HCT116 (cell line): ENCODE measurements around the gene GPRIN1. TPM values are rescaled to one million over a fixed set of nuclear protein-coding genes. Genes with fewer than 3 reads are reported as not detected.

Experiments used
- ATAC-seq: fragments of 200-7000 bp; cut with Tn5 transposase; 2 replicates; pipeline ENCODE4 v1.9.1; 2020; ENCODE audit warnings: mild to moderate bottlenecking, moderate library complexity
- BruUV-seq: library from RNA; stranded (reverse); fragments of 400-500 nt; replicated peaks from 2 replicates; lab custom pipeline; 2021; lab: Mats Ljungman, UMichigan
- CTCF ChIA-PET: fragments of 300-600 bp; sonication (Branson Sonifier 250); formaldehyde crosslinking; loops from one replicate; lab custom pipeline; 2021; ENCODE audit warnings: antibody characterized with exemption; lab: Charles Lee
- POLR2A ChIA-PET: fragments of 300-600, 350-600 bp; sonication (Branson Sonifier 250); formaldehyde crosslinking; loops from one replicate; lab custom pipeline; 2021; ENCODE audit warnings: antibody characterized with exemption; lab: Charles Lee
- RAD21 ChIA-PET, 2 experiments: fragments of 300-600 bp; sonication (Branson Sonifier 250); formaldehyde crosslinking; loops; one replicate each; lab custom pipeline; 2023; ENCODE audit warnings: low total read pairs in 2 of 2; ENCODE audit not compliant: uncharacterized antibody in 2 of 2, unreplicated experiment in 2 of 2, low non-redundant PET in 1 of 2; lab: Charles Lee
- DNase-seq: peaks from one replicate; pipeline ENCODE4 v3.0.0-alpha.2; 2010; ENCODE audit warnings: low read depth, low spot score
- H2AFZ ChIP-seq: fragments of 200-600 bp; shearing (Covaris generic), sonication (generic); 2 replicates; pipeline ENCODE4 v1.6.1; 2017; ENCODE audit warnings: low read depth, mixed run types, mixed read lengths, antibody characterized with exemption, low read length; ENCODE audit not compliant: poor library complexity, severe bottlenecking
- H3K27ac ChIP-seq: 2 replicates; pipeline ENCODE4 v1.5.1; 2012; ENCODE audit warnings: low read depth, low read length
- H3K27me3 ChIP-seq: fragments of 200-600 bp; sonication (generic); 2 replicates; pipeline ENCODE4 v1.6.1; 2016; ENCODE audit warnings: mixed run types, low read length, mixed read lengths; ENCODE audit not compliant: insufficient read depth
- H3K36me3 ChIP-seq, 2 experiments: fragments of 200-500 bp in 1 of 2; fragments of 200-600 bp in 1 of 2; sonication (Bioruptor generic) in 1 of 2; sonication (generic) in 1 of 2; 2 replicates each; pipeline versions ENCODE4 v1.5.1 to v1.6.1; 2014 to 2016; ENCODE audit warnings: low read length in 2 of 2, inconsistent platforms in 1 of 2, mixed read lengths in 1 of 2, mixed run types in 1 of 2; ENCODE audit not compliant: insufficient read depth in 2 of 2, control insufficient read depth in 1 of 2
- H3K4me1 ChIP-seq, 2 experiments: fragments of 200-600 bp in 1 of 2; sonication (generic) in 1 of 2; 2 replicates each; pipeline versions ENCODE4 v1.5.1 to v1.6.1; 2012 to 2017; ENCODE audit warnings: low read length in 2 of 2, inconsistent platforms in 1 of 2, mild to moderate bottlenecking in 1 of 2, mixed read lengths in 1 of 2, mixed run types in 1 of 2, moderate library complexity in 1 of 2; ENCODE audit not compliant: insufficient read depth in 2 of 2, control insufficient read depth in 1 of 2
- H3K4me2 ChIP-seq: fragments of 200-600 bp; sonication (generic); 2 replicates; pipeline ENCODE4 v1.6.1; 2017; ENCODE audit warnings: mixed run types, low read length, mixed read lengths
- H3K4me3 ChIP-seq, 2 experiments: fragments of 200-600 bp in 1 of 2; sonication (generic) in 1 of 2; replicated peaks in 1 of 2; 2 replicates each; pipeline ENCODE4 v1.5.1; 2011 to 2016; ENCODE audit warnings: low read length in 2 of 2, control low read depth in 1 of 2, low read depth in 1 of 2, mild to moderate bottlenecking in 1 of 2, mixed read lengths in 1 of 2, mixed run types in 1 of 2
- H3K79me2 ChIP-seq: fragments of 200-600 bp; sonication (generic); 2 replicates; pipeline ENCODE4 v1.6.1; 2017; ENCODE audit warnings: mild to moderate bottlenecking, mixed run types, low read length, moderate library complexity, mixed read lengths; ENCODE audit not compliant: insufficient read depth
- H3K9ac ChIP-seq: fragments of 200-600 bp; sonication (generic); 2 replicates; pipeline ENCODE4 v1.6.1; 2016; ENCODE audit warnings: low read length, mixed read lengths
- H3K9me2 ChIP-seq: fragments of 200-600 bp; sonication (generic), shearing (Covaris generic); 2 replicates; pipeline ENCODE4 v1.6.1; 2017; ENCODE audit warnings: mixed run types, mild to moderate bottlenecking, moderate library complexity; ENCODE audit not compliant: insufficient read depth
- H3K9me3 ChIP-seq, 2 experiments: fragments of 200-500 bp in 1 of 2; fragments of 200-600 bp in 1 of 2; sonication (Bioruptor generic) in 1 of 2; sonication (generic) in 1 of 2; 2 replicates each; pipeline ENCODE4 v1.6.1; 2014 to 2017; ENCODE audit warnings: low read length in 2 of 2, mixed read lengths in 2 of 2, inconsistent platforms in 1 of 2, low read depth in 1 of 2, mild to moderate bottlenecking in 1 of 2, mixed run types in 1 of 2, moderate library complexity in 1 of 2; ENCODE audit not compliant: control insufficient read depth in 1 of 2, insufficient read depth in 1 of 2
- H4K20me1 ChIP-seq: fragments of 200-600 bp; sonication (generic), shearing (Covaris generic); 2 replicates; pipeline ENCODE4 v1.6.1; 2017; ENCODE audit warnings: mixed run types, mild to moderate bottlenecking, moderate library complexity; ENCODE audit not compliant: insufficient read depth
- EZH2phosphoT487 ChIP-seq: fragments of 200-600 bp; IDR thresholded peaks from 2 replicates; pipeline ENCODE4 v1.6.1; 2018; ENCODE audit warnings: antibody characterized with exemption, borderline replicate concordance
- JUND ChIP-seq: IDR thresholded peaks from 2 replicates; pipeline ENCODE4 v1.6.1; 2012
- RAD21 ChIP-seq: IDR thresholded peaks from 2 replicates; pipeline ENCODE4 v1.6.1; 2012; ENCODE audit warnings: low read depth, mild to moderate bottlenecking
- ZNF274 ChIP-seq: fragments of 200-500 bp; sonication (Bioruptor generic); IDR thresholded peaks from 2 replicates; pipeline ENCODE4 v1.6.1; 2014; ENCODE audit warnings: mild to moderate bottlenecking, low read depth, low read length, inconsistent platforms
- intact Hi-C: fragments of 100-400 bp; cut with micrococcal nuclease; formaldehyde crosslinking; loops from 2 replicates; pipeline ENCODE4 v1.10.0; 2022
- total RNA-seq: library from RNA; stranded (reverse); gene quantifications from one replicate; pipeline ENCODE4 v1.2.1, GENCODE V29; 2021; ENCODE audit not compliant: unreplicated experiment
- TF ChIP-seq, protein P1 (sequence below), 3 experiments: fragments of 200-600 bp in 1 of 3; sonication (generic) in 1 of 3; IDR thresholded peaks in 2 of 3; conservative IDR thresholded peaks in 1 of 3; 2 replicates each; pipeline ENCODE4 v1.5.1; 2012 to 2017; ENCODE audit warnings: low read depth in 2 of 3, low read length in 2 of 3, antibody characterized with exemption in 1 of 3, borderline replicate concordance in 1 of 3, control low read depth in 1 of 3, mild to moderate bottlenecking in 1 of 3, mixed read lengths in 1 of 3, mixed run types in 1 of 3, moderate library complexity in 1 of 3; ENCODE audit not compliant: insufficient read depth in 1 of 3
- TF ChIP-seq, protein P2 (sequence below): IDR thresholded peaks from 2 replicates; pipeline ENCODE4 v1.6.1; 2012

Gene GPRIN1
- total RNA-seq, 1 experiment from 2014 or later = 14.2 TPM

DNA sequence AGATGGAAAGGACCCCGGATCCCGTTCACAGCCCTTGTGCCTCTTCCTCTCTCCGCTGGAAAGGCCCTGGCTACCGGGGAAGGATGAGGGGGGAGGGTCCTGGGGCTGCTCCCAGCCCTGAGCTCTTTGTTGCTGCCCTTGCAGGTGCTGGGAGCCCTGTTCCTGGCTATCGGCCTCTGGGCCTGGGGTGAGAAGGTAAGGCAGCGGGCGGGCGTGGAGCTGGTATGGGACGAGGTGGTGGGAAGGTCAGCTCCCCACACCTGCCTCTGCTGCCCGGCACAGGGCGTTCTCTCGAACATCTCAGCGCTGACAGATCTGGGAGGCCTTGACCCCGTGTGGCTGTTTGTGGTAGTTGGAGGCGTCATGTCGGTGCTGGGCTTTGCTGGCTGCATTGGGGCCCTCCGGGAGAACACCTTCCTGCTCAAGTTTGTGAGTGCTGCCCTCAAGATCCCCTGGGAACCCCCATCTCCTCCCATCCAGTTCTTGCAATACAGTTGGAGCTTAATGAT lies 41.6 kb upstream of the GPRIN1 start:
- Histone ChIP-seq H3K4me1 (peaks cover 12 to 29% of the 10 kb centered on the region in 2 experiments; a peak in 3 of 4 replicates), H3K79me2 (peaks cover 28% of the 10 kb centered on the region), H3K9ac (no peak overlapping the region), H4K20me1 (no peaks in the 10 kb centered on the region), H3K4me3 (no peak overlapping the region), H3K4me2 (no peak overlapping the region), H2AFZ (no peak overlapping the region), H3K27ac (no peak overlapping the region), H3K9me3 (no peaks in the 10 kb centered on the region), H3K36me3 (no peaks in the 10 kb centered on the region; a peak in 1 of 4 replicates), H3K9me2 (no peaks in the 10 kb centered on the region), H3K27me3 (no peaks in the 10 kb centered on the region)
- ChIA-PET RAD21 (no interaction called here), POLR2A (no interaction called here), CTCF (interaction anchor here (1.7 kb wide), 1 partner anchor 9 kb away, joined by 11 read pairs; no protein-coding TSS in a partner anchor)
- no TSS peak for BruUV-seq
- no peak for DNase-seq
- ATAC-seq = no peak
- intact Hi-C loops = loop anchor here (10.0 kb wide), 1 partner anchor 653 kb away; the partner anchor contains the start of genes PRELID1 and RAB24
- TF ChIP-seq, protein P1, sequence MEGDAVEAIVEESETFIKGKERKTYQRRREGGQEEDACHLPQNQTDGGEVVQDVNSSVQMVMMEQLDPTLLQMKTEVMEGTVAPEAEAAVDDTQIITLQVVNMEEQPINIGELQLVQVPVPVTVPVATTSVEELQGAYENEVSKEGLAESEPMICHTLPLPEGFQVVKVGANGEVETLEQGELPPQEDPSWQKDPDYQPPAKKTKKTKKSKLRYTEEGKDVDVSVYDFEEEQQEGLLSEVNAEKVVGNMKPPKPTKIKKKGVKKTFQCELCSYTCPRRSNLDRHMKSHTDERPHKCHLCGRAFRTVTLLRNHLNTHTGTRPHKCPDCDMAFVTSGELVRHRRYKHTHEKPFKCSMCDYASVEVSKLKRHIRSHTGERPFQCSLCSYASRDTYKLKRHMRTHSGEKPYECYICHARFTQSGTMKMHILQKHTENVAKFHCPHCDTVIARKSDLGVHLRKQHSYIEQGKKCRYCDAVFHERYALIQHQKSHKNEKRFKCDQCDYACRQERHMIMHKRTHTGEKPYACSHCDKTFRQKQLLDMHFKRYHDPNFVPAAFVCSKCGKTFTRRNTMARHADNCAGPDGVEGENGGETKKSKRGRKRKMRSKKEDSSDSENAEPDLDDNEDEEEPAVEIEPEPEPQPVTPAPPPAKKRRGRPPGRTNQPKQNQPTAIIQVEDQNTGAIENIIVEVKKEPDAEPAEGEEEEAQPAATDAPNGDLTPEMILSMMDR (IDR thresholded peaks at IDR 0.05 in 2 of 3, conservative IDR thresholded peaks at IDR 0.05 in 1 of 3; ENCODE audit: borderline replicate concordance in 1 of 3, insufficient read depth in 1 of 3, low read depth in 2 of 3, low read length in 2 of 3) = 0 out of 6 replicates have a peak, but pooled peaks of 1 of the 3 experiments have one; percentile 18
- TF ChIP-seq EZH2phosphoT487 (no peak), ZNF274 (no peak)
- TF ChIP-seq, all 23 proteins: peak for 1

DNA sequence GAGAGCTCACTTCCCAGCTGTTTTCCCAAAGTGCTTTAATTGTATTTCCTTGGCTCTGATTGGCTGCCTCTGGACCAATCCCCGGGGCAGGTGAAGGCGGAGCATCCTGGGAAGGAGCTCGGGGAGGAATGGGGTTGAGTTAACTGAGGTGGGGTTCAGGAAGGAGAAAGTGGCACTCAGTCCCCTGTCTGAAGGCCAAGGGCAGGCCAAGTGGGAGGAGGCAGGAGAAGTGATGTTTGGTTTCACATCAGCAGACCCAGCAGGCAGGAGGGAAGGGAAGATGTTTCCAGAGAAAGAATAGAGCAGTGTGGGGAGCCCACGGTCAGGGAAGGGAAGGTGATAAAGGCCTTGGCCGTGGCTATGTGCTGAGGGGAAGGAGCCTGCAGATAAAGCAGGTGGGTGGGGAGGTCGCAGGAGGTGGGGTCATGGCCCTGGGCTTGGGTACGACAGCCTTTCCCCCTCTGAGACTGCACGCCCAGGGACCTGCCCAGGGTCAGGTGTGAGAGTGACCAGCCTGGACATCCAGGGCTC lies 40.5 kb upstream of the GPRIN1 start:
- no peak overlapping the region for H3K4me3 ChIP-seq
- H3K36me3 ChIP-seq = no peaks in the 10 kb centered on the region; a peak in 1 of 4 replicates
- peaks cover 28% of the 10 kb centered on the region for H3K79me2 ChIP-seq
- no peaks in the 10 kb centered on the region for H3K27me3 ChIP-seq
- BruUV-seq = no TSS peak
- H3K9ac ChIP-seq = no peak overlapping the region
- no peak overlapping the region for H3K27ac ChIP-seq
- intact Hi-C loops = loop anchor here (10.0 kb wide), 1 partner anchor 654 kb away; the partner anchor contains the start of genes PRELID1 and RAB24
- TF ChIP-seq, protein P2, sequence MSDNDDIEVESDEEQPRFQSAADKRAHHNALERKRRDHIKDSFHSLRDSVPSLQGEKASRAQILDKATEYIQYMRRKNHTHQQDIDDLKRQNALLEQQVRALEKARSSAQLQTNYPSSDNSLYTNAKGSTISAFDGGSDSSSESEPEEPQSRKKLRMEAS = no peak
- TF ChIP-seq RAD21 (no peak), JUND (no peak)
- TF ChIP-seq, all 23 proteins: peak for 0
- POLR2A ChIA-PET = no interaction called here
- no peak overlapping the region for H2AFZ ChIP-seq
- no peaks in the 10 kb centered on the region for H4K20me1 ChIP-seq
- CTCF ChIA-PET = interaction anchor here (0.6 to 1.1 kb wide), 2 partner anchors 8 to 10 kb away, joined by 4 to 8 read pairs; no protein-coding TSS in a partner anchor
- ATAC-seq = no peak
- no peaks in the 10 kb centered on the region for H3K9me2 ChIP-seq
- H3K9me3 ChIP-seq = no peaks in the 10 kb centered on the region
- H3K4me2 ChIP-seq = no peak overlapping the region
- RAD21 ChIA-PET = interaction anchor here in 1 of 2 experiments (0.7 kb wide), 1 partner anchor 463 kb away, joined by 3 read pairs; no protein-coding TSS in a partner anchor
- H3K4me1 ChIP-seq = peaks cover 20 to 39% of the 10 kb centered on the region in 2 experiments
- DNase-seq = no peak
